ENCODE data around the gene PCNT.

The PCNT gene

GRCh38 chr21:46475296-46475695 lies 151.3 kb downstream of the PCNT start:
- Histone ChIP-seq H3K27me3 (ENCODE audit: insufficient read depth, poor library complexity, severe bottlenecking) (no peaks in the 10 kb centered on the region), H3K27ac (replicated peaks) (no peak overlapping the region), H3K4me3 (replicated peaks; ENCODE audit: insufficient read depth, low read length) (no peak overlapping the region)
- no peak for TF ChIP-seq POLR2AphosphoS5 (IDR thresholded peaks at IDR 0.05; ENCODE audit: low read depth)
- TF ChIP-seq, protein P1, sequence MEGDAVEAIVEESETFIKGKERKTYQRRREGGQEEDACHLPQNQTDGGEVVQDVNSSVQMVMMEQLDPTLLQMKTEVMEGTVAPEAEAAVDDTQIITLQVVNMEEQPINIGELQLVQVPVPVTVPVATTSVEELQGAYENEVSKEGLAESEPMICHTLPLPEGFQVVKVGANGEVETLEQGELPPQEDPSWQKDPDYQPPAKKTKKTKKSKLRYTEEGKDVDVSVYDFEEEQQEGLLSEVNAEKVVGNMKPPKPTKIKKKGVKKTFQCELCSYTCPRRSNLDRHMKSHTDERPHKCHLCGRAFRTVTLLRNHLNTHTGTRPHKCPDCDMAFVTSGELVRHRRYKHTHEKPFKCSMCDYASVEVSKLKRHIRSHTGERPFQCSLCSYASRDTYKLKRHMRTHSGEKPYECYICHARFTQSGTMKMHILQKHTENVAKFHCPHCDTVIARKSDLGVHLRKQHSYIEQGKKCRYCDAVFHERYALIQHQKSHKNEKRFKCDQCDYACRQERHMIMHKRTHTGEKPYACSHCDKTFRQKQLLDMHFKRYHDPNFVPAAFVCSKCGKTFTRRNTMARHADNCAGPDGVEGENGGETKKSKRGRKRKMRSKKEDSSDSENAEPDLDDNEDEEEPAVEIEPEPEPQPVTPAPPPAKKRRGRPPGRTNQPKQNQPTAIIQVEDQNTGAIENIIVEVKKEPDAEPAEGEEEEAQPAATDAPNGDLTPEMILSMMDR (IDR thresholded peaks at IDR 0.05; ENCODE audit: insufficient read depth, low read length) = no peak
- TF ChIP-seq, protein P2, sequence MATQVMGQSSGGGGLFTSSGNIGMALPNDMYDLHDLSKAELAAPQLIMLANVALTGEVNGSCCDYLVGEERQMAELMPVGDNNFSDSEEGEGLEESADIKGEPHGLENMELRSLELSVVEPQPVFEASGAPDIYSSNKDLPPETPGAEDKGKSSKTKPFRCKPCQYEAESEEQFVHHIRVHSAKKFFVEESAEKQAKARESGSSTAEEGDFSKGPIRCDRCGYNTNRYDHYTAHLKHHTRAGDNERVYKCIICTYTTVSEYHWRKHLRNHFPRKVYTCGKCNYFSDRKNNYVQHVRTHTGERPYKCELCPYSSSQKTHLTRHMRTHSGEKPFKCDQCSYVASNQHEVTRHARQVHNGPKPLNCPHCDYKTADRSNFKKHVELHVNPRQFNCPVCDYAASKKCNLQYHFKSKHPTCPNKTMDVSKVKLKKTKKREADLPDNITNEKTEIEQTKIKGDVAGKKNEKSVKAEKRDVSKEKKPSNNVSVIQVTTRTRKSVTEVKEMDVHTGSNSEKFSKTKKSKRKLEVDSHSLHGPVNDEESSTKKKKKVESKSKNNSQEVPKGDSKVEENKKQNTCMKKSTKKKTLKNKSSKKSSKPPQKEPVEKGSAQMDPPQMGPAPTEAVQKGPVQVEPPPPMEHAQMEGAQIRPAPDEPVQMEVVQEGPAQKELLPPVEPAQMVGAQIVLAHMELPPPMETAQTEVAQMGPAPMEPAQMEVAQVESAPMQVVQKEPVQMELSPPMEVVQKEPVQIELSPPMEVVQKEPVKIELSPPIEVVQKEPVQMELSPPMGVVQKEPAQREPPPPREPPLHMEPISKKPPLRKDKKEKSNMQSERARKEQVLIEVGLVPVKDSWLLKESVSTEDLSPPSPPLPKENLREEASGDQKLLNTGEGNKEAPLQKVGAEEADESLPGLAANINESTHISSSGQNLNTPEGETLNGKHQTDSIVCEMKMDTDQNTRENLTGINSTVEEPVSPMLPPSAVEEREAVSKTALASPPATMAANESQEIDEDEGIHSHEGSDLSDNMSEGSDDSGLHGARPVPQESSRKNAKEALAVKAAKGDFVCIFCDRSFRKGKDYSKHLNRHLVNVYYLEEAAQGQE (IDR thresholded peaks at IDR 0.05; ENCODE audit: insufficient replicate concordance, low read depth) = no peak
- TF ChIP-seq GABPA (IDR thresholded peaks at IDR 0.05; ENCODE audit: low read depth) = no peak
- no peak for TF ChIP-seq SPI1 (IDR thresholded peaks at IDR 0.05; ENCODE audit: borderline replicate concordance, low read depth)
- DNase-seq (ENCODE audit: low read depth in 1 of 2, low spot score in 1 of 2) = no peak

- Histone ChIP-seq H3K27me3 (ENCODE audit: insufficient read depth, poor library complexity, severe bottlenecking) (no peaks in the 10 kb centered on the region), H3K27ac (replicated peaks) (no peak overlapping the region), H3K4me3 (replicated peaks; ENCODE audit: insufficient read depth, low read length) (no peak overlapping the region)
- no peak for TF ChIP-seq SPI1 (IDR thresholded peaks at IDR 0.05; ENCODE audit: borderline replicate concordance, low read depth)
- TF ChIP-seq, protein P1 (IDR thresholded peaks at IDR 0.05; ENCODE audit: insufficient read depth, low read length) = no peak
- TF ChIP-seq, protein P2 (IDR thresholded peaks at IDR 0.05; ENCODE audit: insufficient replicate concordance, low read depth) = no peak
- no peak for TF ChIP-seq GABPA (IDR thresholded peaks at IDR 0.05; ENCODE audit: low read depth)
- TF ChIP-seq POLR2AphosphoS5 (IDR thresholded peaks at IDR 0.05; ENCODE audit: low read depth) = no peak
- no peak for DNase-seq (ENCODE audit: low read depth in 1 of 2, low spot score in 1 of 2)
Measured at GRCh38 chr21:46477765-46478164, 153.8 kb downstream of the PCNT start.

- Histone ChIP-seq H3K27me3 (ENCODE audit: insufficient read depth, poor library complexity, severe bottlenecking) (no peaks in the 10 kb centered on the region), H3K4me3 (replicated peaks; ENCODE audit: insufficient read depth, low read length) (no peak overlapping the region), H3K27ac (replicated peaks) (no peak overlapping the region)
- no peak for DNase-seq (ENCODE audit: low read depth in 1 of 2, low spot score in 1 of 2)
- TF ChIP-seq GABPA (IDR thresholded peaks at IDR 0.05; ENCODE audit: low read depth) (no peak), SPI1 (IDR thresholded peaks at IDR 0.05; ENCODE audit: borderline replicate concordance, low read depth) (no peak), POLR2AphosphoS5 (IDR thresholded peaks at IDR 0.05; ENCODE audit: low read depth) (no peak)
- TF ChIP-seq, protein P2 (IDR thresholded peaks at IDR 0.05; ENCODE audit: insufficient replicate concordance, low read depth) = no peak
- TF ChIP-seq, protein P1 (IDR thresholded peaks at IDR 0.05; ENCODE audit: insufficient read depth, low read length) = no peak
Measured at GRCh38 chr21:46478910-46479309, 155.0 kb downstream of the PCNT start.
